SK-N-MC (cell line): ENCODE measurements around the gene SENP3.

Experiments used
- EZH2 ChIP-seq: fragments of 200-600 bp; sonication (generic); IDR thresholded peaks from one replicate; pipeline ENCODE4 v1.6.1; 2017; ENCODE audit warnings: antibody characterized with exemption
- FOXP2 ChIP-seq: optimal IDR thresholded peaks from 2 replicates; pipeline ENCODE3; 2011; ENCODE audit warnings: mild to moderate bottlenecking, moderate library complexity; ENCODE audit not compliant: insufficient read depth; ENCODE audit errors: extremely low read length, control extremely low read depth
- POLR2AphosphoS5 ChIP-seq: IDR thresholded peaks from 2 replicates; pipeline ENCODE4 v1.6.1; 2012; ENCODE audit warnings: mild to moderate bottlenecking, low read depth, low read length, borderline replicate concordance

GRCh38 chr17:7573324-7574080, 11.8 kb downstream of the SENP3 start:
- TF ChIP-seq EZH2 (no peak), POLR2AphosphoS5 (peak; percentile 18; the same call in 1 of the 2 replicates), FOXP2 (no peak)
